CD4-positive, alpha-beta T cell (primary cell): ENCODE measurements around the gene RGMB. TPM values are rescaled to one million over a fixed set of nuclear protein-coding genes. Genes with fewer than 3 reads are reported as not detected.

Experiments used
- ATAC-seq: fragments of 200-7000 bp; cut with Tn5 transposase; one replicate; pipeline ENCODE4 v1.10.0; 2022; ENCODE audit warnings: mild to moderate bottlenecking; ENCODE audit not compliant: poor library complexity
- CTCF ChIA-PET: fragments of 350-600 bp; sonication (Branson Sonifier 250); formaldehyde crosslinking; loops from one replicate; lab custom pipeline; 2021; ENCODE audit warnings: antibody characterized with exemption, inconsistent platforms; lab: Charles Lee
- POLR2A ChIA-PET: fragments of 350-600 bp; sonication (Branson Sonifier 250); formaldehyde crosslinking; loops from one replicate; lab custom pipeline; 2021; ENCODE audit warnings: antibody characterized with exemption, inconsistent platforms; lab: Charles Lee
- DNase-seq, 14 experiments: peaks; one replicate each; pipeline ENCODE4 v3.0.0-alpha.2; 2013 to 2020; ENCODE audit warnings: mixed read lengths in 2 of 14
- H3K27ac ChIP-seq, 2 donors: one replicate each; pipeline versions ENCODE4 v1.5.1 to v1.7.0; 2013; ENCODE audit warnings: low read length in 2 of 2, low read depth in 1 of 2, mild to moderate bottlenecking in 1 of 2
- H3K27me3 ChIP-seq, 2 experiments: 1 replicate in 1 of 2; 2 replicates in 1 of 2; pipeline versions ENCODE4 v1.6.1 to v1.7.0; 2013; ENCODE audit warnings: low read length in 2 of 2, control low read depth in 1 of 2, mild to moderate bottlenecking in 1 of 2, moderate library complexity in 1 of 2; ENCODE audit not compliant: insufficient read depth in 2 of 2, control insufficient read depth in 1 of 2
- H3K36me3 ChIP-seq: one replicate; pipeline ENCODE4 v1.6.1; 2013; ENCODE audit warnings: low read length, control low read depth; ENCODE audit not compliant: insufficient read depth
- H3K4me1 ChIP-seq: one replicate; pipeline ENCODE4 v1.6.1; 2013; ENCODE audit warnings: low read length, control low read depth; ENCODE audit not compliant: insufficient read depth
- H3K4me3 ChIP-seq: one replicate; pipeline ENCODE4 v1.5.1; 2013; ENCODE audit warnings: mild to moderate bottlenecking, low read length, moderate library complexity
- H3K9me3 ChIP-seq, 2 experiments: 1 replicate in 1 of 2; 2 replicates in 1 of 2; pipeline versions ENCODE4 v1.6.1 to v1.7.0; 2013; ENCODE audit warnings: low read length in 2 of 2, mild to moderate bottlenecking in 2 of 2, control low read depth in 1 of 2, moderate library complexity in 1 of 2; ENCODE audit not compliant: control insufficient read depth in 1 of 2, insufficient read depth in 1 of 2
- H3K27ac Mint-ChIP-seq: one replicate; pipeline ENCODE4 v1.8.0; 2020; ENCODE audit warnings: mixed read lengths
- H3K27me3 Mint-ChIP-seq: one replicate; pipeline ENCODE4 v1.8.0; 2021; ENCODE audit warnings: mixed read lengths
- H3K36me3 Mint-ChIP-seq: one replicate; pipeline ENCODE4 v1.8.0; 2021; ENCODE audit warnings: low read depth, mixed read lengths
- H3K4me1 Mint-ChIP-seq: one replicate; pipeline ENCODE4 v1.8.0; 2021; ENCODE audit warnings: low read depth, mixed read lengths
- H3K4me3 Mint-ChIP-seq: one replicate; pipeline ENCODE4 v1.8.0; 2020; ENCODE audit warnings: mild to moderate bottlenecking, mixed read lengths
- H3K9me3 Mint-ChIP-seq: one replicate; pipeline ENCODE4 v1.8.0; 2020; ENCODE audit warnings: mixed read lengths
- intact Hi-C, 2 experiments: fragments of 100-400 bp; cut with DNase I in 1 of 2; cut with micrococcal nuclease in 1 of 2; formaldehyde crosslinking; loops; one replicate each; pipeline versions ENCODE4 v1.15.1 to v1.9.0; 2023 to 2025; cut with DNase I, micrococcal nuclease
- total RNA-seq, 174 experiments: library from RNA in 2 of 174; stranded (reverse) in 2 of 174; gene quantifications; one replicate each; pipeline ENCODE4 v1.2.3 and lab custom pipeline; 2021 to 2026
- TF ChIP-seq, protein P1 (sequence below): fragments of 200-600 bp; IDR thresholded peaks from one replicate; pipeline ENCODE4 v1.8.0; 2022; ENCODE audit warnings: antibody characterized with exemption, mild to moderate bottlenecking

Gene RGMB
- total RNA-seq, 2 experiments from 2014 or later = 15.8 to 15.9 TPM

DNA sequence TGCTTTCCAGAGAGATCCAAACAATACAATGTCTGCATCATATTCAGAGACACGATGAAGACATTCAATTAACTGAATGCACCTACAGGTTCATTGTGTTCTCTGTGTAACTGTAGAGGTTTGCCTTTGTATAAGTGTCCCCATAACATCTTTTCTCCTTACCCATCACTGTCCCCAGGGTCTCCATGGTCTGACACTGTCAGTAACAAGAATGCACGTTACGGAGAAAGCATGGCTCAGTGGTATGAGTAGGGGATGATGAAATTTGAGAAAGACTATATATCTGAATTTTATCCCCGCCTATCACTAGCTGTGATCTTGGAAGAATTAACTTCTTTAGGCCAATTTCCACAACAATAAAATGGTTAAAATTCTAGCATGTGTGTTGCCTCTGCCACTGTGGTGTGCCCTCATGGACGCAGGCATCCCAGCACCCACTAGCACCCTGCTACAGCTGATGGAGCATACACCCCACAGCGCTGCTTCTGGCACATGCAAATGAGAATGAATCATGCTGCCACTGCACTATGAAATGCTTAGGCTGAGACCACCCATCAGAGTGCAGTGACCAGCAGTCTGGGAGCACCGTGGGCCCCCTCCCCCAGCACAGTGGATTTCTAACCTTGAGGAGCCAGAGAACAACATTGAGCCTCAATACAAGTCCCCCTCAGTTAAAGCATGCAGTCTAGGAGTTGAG, 54.3 kb downstream of the RGMB start:
- no peaks in the 10 kb centered on the region for H3K4me1 ChIP-seq
- H3K9me3 Mint-ChIP-seq = no peaks in the 10 kb centered on the region
- H3K4me1 Mint-ChIP-seq = no peaks in the 10 kb centered on the region
- no peaks in the 10 kb centered on the region for H3K27me3 ChIP-seq
- H3K4me3 ChIP-seq = no peak overlapping the region
- TF ChIP-seq, protein P1, sequence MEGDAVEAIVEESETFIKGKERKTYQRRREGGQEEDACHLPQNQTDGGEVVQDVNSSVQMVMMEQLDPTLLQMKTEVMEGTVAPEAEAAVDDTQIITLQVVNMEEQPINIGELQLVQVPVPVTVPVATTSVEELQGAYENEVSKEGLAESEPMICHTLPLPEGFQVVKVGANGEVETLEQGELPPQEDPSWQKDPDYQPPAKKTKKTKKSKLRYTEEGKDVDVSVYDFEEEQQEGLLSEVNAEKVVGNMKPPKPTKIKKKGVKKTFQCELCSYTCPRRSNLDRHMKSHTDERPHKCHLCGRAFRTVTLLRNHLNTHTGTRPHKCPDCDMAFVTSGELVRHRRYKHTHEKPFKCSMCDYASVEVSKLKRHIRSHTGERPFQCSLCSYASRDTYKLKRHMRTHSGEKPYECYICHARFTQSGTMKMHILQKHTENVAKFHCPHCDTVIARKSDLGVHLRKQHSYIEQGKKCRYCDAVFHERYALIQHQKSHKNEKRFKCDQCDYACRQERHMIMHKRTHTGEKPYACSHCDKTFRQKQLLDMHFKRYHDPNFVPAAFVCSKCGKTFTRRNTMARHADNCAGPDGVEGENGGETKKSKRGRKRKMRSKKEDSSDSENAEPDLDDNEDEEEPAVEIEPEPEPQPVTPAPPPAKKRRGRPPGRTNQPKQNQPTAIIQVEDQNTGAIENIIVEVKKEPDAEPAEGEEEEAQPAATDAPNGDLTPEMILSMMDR = no peak
- ATAC-seq (no peak), DNase-seq (no peak)
- no peak overlapping the region for H3K27ac ChIP-seq
- H3K4me3 Mint-ChIP-seq = no peak overlapping the region
- no peaks in the 10 kb centered on the region for H3K36me3 Mint-ChIP-seq
- no peak overlapping the region for H3K27ac Mint-ChIP-seq
- H3K9me3 ChIP-seq = no peaks in the 10 kb centered on the region
- no peaks in the 10 kb centered on the region for H3K36me3 ChIP-seq
- H3K27me3 Mint-ChIP-seq = no peaks in the 10 kb centered on the region
- ChIA-PET CTCF (no interaction called here), POLR2A (no interaction called here)
- intact Hi-C loops = loop anchor here (5.0 to 10.0 kb wide), 2 partner anchors 1593 to 1595 kb away; no protein-coding TSS in a partner anchor

DNA sequence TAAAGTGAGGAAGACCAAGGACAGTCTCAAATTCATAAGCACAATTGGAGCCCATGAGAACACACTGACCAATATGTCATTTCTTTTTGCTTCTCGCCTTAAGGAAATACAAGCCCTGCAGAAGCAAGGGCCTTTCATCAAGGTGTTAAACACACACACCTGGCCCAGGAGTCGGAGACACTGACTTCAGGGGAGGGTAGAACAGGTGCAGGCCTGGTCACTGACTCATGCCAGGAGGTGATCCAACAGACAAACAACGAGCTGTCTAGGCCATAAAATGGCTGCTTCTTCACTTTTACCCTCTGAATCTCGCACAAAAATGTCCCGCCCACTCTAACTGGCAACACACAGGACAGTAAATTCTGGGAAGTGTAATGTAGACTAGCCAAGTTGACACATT, 62.7 kb downstream of the RGMB start:
- peaks cover 3% of the 10 kb centered on the region for H3K4me1 Mint-ChIP-seq
- ATAC-seq = no peak
- TF ChIP-seq, protein P1 = no peak
- Histone ChIP-seq H3K36me3 (no peaks in the 10 kb centered on the region), H3K4me3 (no peak overlapping the region), H3K27ac (no peak overlapping the region), H3K27me3 (no peaks in the 10 kb centered on the region), H3K9me3 (no peaks in the 10 kb centered on the region), H3K4me1 (no peaks in the 10 kb centered on the region)
- no peak for DNase-seq
- ChIA-PET CTCF (no interaction called here), POLR2A (no interaction called here)
- H3K27ac Mint-ChIP-seq = no peak overlapping the region
- H3K9me3 Mint-ChIP-seq = no peaks in the 10 kb centered on the region
- H3K27me3 Mint-ChIP-seq = peaks cover 10% of the 10 kb centered on the region
- H3K36me3 Mint-ChIP-seq = peaks cover 3% of the 10 kb centered on the region
- intact Hi-C loops = no loop called here
- no peak overlapping the region for H3K4me3 Mint-ChIP-seq

- no peaks in the 10 kb centered on the region for H3K36me3 ChIP-seq
- peaks cover 10% of the 10 kb centered on the region for H3K27me3 Mint-ChIP-seq
- H3K27ac ChIP-seq = no peak overlapping the region
- CTCF ChIA-PET = no interaction called here
- H3K27ac Mint-ChIP-seq = no peak overlapping the region
- POLR2A ChIA-PET = no interaction called here
- no peaks in the 10 kb centered on the region for H3K9me3 Mint-ChIP-seq
- ATAC-seq (peak; percentile 43), DNase-seq (peak in 3 of 14 experiments; percentile 8 to 28 (median 20))
- no peak overlapping the region for H3K4me3 ChIP-seq
- intact Hi-C loops = no loop called here
- peaks cover 3% of the 10 kb centered on the region for H3K4me1 Mint-ChIP-seq
- TF ChIP-seq, protein P1 = peak; percentile 47
- no peaks in the 10 kb centered on the region for H3K4me1 ChIP-seq
- H3K27me3 ChIP-seq = no peaks in the 10 kb centered on the region
- H3K36me3 Mint-ChIP-seq = peaks cover 3% of the 10 kb centered on the region
- peaks cover 0 to 7% of the 10 kb centered on the region in 2 experiments for H3K9me3 ChIP-seq
- peak overlapping the region; percentile 52 for H3K4me3 Mint-ChIP-seq
Measured at GRCh38 chr5:98839469-98840383, 66.3 kb downstream of the RGMB start.
